ENCODE results near the gene OGDH.

Gene OGDH

DNA sequence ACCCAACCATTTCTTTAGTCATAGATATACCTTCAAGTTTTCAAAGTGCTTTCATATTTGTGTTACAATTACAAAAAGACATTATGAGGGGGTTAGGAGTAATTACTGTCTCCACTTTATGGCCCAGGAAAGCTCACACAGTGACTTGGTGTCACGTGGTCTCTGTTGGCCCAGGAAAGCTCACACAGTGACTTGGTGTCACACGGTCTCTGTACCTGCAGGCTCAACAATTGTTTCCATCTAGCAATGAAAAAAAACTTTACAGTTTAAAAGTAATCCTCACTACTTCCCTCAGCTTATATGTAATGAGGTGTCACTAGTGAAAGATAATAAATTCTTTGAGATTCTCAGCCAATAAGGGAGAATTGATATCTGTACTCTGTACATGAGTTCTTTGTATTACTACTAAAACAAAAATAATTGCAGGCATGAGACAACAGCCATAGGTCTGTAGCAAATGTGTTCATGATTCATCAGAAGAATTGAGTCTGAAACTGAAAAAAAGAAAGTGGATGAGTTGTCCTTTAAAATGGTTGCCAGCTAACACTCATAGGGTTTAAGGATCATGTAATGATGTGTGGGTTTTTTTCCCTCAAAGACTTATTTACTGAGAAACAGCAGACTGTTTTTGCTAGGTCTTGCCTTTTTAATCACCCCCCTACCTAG, 10.9 kb downstream of the OGDH start:
- TF ChIP-seq POLR2AphosphoS5 (IDR thresholded peaks at IDR 0.05; ENCODE audit: low read depth, low read length) (no peak), SIN3A (IDR thresholded peaks at IDR 0.05; ENCODE audit: borderline replicate concordance, insufficient read depth, low read length) (no peak), TAF1 (IDR thresholded peaks at IDR 0.05; ENCODE audit: borderline replicate concordance, insufficient read depth, low read length) (no peak), FOXP2 (optimal IDR thresholded peaks at IDR 0.05; ENCODE audit: borderline replicate concordance, extremely low read depth, extremely low read length, insufficient read depth) (no peak)
- TF ChIP-seq, protein P1, sequence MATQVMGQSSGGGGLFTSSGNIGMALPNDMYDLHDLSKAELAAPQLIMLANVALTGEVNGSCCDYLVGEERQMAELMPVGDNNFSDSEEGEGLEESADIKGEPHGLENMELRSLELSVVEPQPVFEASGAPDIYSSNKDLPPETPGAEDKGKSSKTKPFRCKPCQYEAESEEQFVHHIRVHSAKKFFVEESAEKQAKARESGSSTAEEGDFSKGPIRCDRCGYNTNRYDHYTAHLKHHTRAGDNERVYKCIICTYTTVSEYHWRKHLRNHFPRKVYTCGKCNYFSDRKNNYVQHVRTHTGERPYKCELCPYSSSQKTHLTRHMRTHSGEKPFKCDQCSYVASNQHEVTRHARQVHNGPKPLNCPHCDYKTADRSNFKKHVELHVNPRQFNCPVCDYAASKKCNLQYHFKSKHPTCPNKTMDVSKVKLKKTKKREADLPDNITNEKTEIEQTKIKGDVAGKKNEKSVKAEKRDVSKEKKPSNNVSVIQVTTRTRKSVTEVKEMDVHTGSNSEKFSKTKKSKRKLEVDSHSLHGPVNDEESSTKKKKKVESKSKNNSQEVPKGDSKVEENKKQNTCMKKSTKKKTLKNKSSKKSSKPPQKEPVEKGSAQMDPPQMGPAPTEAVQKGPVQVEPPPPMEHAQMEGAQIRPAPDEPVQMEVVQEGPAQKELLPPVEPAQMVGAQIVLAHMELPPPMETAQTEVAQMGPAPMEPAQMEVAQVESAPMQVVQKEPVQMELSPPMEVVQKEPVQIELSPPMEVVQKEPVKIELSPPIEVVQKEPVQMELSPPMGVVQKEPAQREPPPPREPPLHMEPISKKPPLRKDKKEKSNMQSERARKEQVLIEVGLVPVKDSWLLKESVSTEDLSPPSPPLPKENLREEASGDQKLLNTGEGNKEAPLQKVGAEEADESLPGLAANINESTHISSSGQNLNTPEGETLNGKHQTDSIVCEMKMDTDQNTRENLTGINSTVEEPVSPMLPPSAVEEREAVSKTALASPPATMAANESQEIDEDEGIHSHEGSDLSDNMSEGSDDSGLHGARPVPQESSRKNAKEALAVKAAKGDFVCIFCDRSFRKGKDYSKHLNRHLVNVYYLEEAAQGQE (IDR thresholded peaks at IDR 0.05; ENCODE audit: insufficient read depth in 1 of 2, low read depth in 2 of 2, low read length in 2 of 2) = no peak

DNA sequence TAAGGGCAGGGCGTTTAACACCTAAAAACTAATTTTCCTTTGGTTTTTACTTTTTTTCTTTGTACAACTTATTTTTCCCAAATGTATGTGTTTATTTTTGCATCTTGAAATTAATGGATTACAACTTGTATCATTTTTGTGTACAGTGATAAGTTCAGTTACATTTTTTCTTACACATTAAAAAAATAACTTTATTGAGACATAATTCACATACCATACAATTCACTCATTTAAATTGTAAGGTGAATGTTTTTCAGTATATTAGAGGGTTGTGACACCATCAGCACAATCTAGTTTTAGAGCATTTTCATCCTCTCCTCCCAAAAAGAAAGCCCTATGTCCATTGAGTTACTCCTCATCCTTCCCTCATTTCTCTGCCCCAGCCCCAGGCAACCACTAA, 11.6 kb downstream of the OGDH start:
- TF ChIP-seq FOXP2 (optimal IDR thresholded peaks at IDR 0.05; ENCODE audit: borderline replicate concordance, extremely low read depth, extremely low read length, insufficient read depth) (no peak), POLR2AphosphoS5 (IDR thresholded peaks at IDR 0.05; ENCODE audit: low read depth, low read length) (no peak), SIN3A (IDR thresholded peaks at IDR 0.05; ENCODE audit: borderline replicate concordance, insufficient read depth, low read length) (no peak), TAF1 (IDR thresholded peaks at IDR 0.05; ENCODE audit: borderline replicate concordance, insufficient read depth, low read length) (no peak)
- TF ChIP-seq, protein P1 (IDR thresholded peaks at IDR 0.05; ENCODE audit: insufficient read depth in 1 of 2, low read depth in 2 of 2, low read length in 2 of 2) = no peak

DNA sequence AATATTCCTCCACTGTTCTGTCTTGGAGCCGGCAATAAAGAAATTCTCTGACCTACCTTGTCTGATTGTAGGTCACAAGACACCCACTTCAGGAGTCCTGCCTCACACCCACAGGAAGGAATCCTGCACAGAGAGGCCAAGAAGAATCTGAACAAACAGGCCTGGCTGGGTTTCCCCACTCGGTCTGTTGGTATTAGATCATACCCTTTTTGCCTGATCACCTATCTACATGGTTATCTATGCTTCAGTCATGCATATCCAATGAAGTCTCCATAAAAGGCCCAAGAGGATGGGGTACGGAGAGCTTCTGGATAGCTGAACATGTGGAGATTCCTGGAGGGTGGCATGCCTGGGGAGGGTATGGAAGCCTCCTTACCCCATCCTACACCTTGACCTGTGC, 12.3 kb downstream of the OGDH start:
- TF ChIP-seq POLR2AphosphoS5 (IDR thresholded peaks at IDR 0.05; ENCODE audit: low read depth, low read length) (no peak), FOXP2 (optimal IDR thresholded peaks at IDR 0.05; ENCODE audit: borderline replicate concordance, extremely low read depth, extremely low read length, insufficient read depth) (no peak), SIN3A (IDR thresholded peaks at IDR 0.05; ENCODE audit: borderline replicate concordance, insufficient read depth, low read length) (no peak), TAF1 (IDR thresholded peaks at IDR 0.05; ENCODE audit: borderline replicate concordance, insufficient read depth, low read length) (no peak)
- TF ChIP-seq, protein P1 (IDR thresholded peaks at IDR 0.05; ENCODE audit: insufficient read depth in 1 of 2, low read depth in 2 of 2, low read length in 2 of 2) = no peak

DNA sequence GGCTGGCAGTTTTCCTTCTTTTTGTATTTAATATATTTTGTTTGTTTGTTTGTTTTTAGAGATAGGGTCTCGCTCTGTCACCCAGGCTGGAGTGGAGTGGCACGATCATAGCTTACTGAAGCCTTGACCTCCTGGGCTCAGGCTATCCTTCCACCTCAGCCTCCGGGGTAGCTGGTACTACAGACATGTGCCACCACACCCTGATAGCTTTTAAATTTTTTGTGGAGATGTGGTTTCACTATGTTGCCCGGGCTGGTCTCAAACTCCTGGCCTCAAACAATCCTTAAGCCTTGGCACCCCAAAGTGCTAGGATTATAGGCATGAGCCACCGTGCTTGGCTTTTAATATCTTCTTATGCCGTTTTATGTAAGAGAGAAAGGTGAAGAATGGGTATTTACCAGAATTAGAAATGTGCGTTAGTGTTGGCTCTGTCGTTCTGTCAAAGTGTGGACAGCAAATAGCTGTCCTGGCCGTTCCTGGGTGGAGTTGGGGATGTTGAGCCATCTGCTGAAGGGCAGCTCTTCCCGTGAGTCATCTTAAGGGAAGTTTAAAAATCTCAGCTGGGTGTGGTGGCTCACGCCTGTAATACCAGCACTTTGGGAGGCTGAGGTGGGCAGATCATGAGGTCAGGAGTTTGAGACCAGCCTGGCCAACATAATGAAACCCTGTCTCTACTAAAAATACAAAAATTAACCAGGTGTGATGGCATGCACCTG, 14.8 kb downstream of the OGDH start:
- TF ChIP-seq, protein P1 (IDR thresholded peaks at IDR 0.05; ENCODE audit: insufficient read depth in 1 of 2, low read depth in 2 of 2, low read length in 2 of 2) = no peak
- TF ChIP-seq FOXP2 (optimal IDR thresholded peaks at IDR 0.05; ENCODE audit: borderline replicate concordance, extremely low read depth, extremely low read length, insufficient read depth) = no peak
- no peak for TF ChIP-seq SIN3A (IDR thresholded peaks at IDR 0.05; ENCODE audit: borderline replicate concordance, insufficient read depth, low read length)
- TF ChIP-seq POLR2AphosphoS5 (IDR thresholded peaks at IDR 0.05; ENCODE audit: low read depth, low read length) = no peak
- TF ChIP-seq TAF1 (IDR thresholded peaks at IDR 0.05; ENCODE audit: borderline replicate concordance, insufficient read depth, low read length) = no peak

Data from PFSK-1 (cell line).